H1 (cell line): ENCODE measurements around the gene KCNIP3. TPM values are rescaled to one million over a fixed set of nuclear protein-coding genes. Genes with fewer than 3 reads are reported as not detected.

Experiments
- CTCF ChIA-PET: fragments of 300-600 bp; sonication (Branson Sonifier 250); formaldehyde crosslinking; loops from one replicate; lab custom pipeline; 2021; ENCODE audit not compliant: partially characterized antibody; lab: Charles Lee
- POLR2A ChIA-PET: fragments of 300-600 bp; sonication (Branson Sonifier 250); formaldehyde crosslinking; loops from one replicate; lab custom pipeline; 2021; ENCODE audit warnings: inconsistent platforms; ENCODE audit not compliant: partially characterized antibody; lab: Charles Lee
- DNase-seq, 2 experiments: peaks; one replicate each; pipeline versions ENCODE4 v3.0.0 to v3.0.0-alpha.2; 2010 to 2022; ENCODE audit warnings: low spot score in 2 of 2, low read depth in 1 of 2, mixed read lengths in 1 of 2
- FAIRE-seq: peaks from 2 replicates; lab custom pipeline; 2011; peaks lifted over from hg19 to GRCh38; lab: Jason Lieb, UNC
- H2AFZ ChIP-seq: 2 replicates; pipeline ENCODE4 v1.8.1; 2012; ENCODE audit warnings: low read length, inconsistent platforms
- H2AK5ac ChIP-seq: 2 replicates; pipeline ENCODE4 v1.6.1; 2013; ENCODE audit warnings: low read depth, low read length
- H2BK120ac ChIP-seq: replicated peaks from 2 replicates; pipeline ENCODE3; 2013; ENCODE audit warnings: low read depth, low read length, inconsistent platforms
- H2BK12ac ChIP-seq: 2 replicates; pipeline ENCODE4 v1.6.1; 2013; ENCODE audit warnings: low read depth, low read length
- H2BK15ac ChIP-seq: 2 replicates; pipeline ENCODE4 v1.6.1; 2013; ENCODE audit warnings: low read length
- H2BK20ac ChIP-seq: 2 replicates; pipeline ENCODE4 v1.6.1; 2013; ENCODE audit warnings: low read length
- H2BK5ac ChIP-seq: 2 replicates; pipeline ENCODE4 v1.6.1; 2013; ENCODE audit warnings: low read depth, low read length
- H3K14ac ChIP-seq: 2 replicates; pipeline ENCODE4 v1.6.1; 2013; ENCODE audit warnings: inconsistent platforms; ENCODE audit not compliant: insufficient read length
- H3K18ac ChIP-seq: 2 replicates; pipeline ENCODE4 v1.6.1; 2013; ENCODE audit warnings: low read length; ENCODE audit errors: extremely low read depth
- H3K23ac ChIP-seq: 2 replicates; pipeline ENCODE4 v1.6.1; 2013; ENCODE audit warnings: inconsistent platforms; ENCODE audit not compliant: insufficient read length
- H3K23me2 ChIP-seq: 2 replicates; pipeline ENCODE4 v1.6.1; 2013; ENCODE audit warnings: low read depth, low read length
- H3K27ac ChIP-seq: 2 replicates; pipeline ENCODE4 v1.6.1; 2011; ENCODE audit warnings: low read depth, low read length, inconsistent platforms
- H3K27me3 ChIP-seq, 4 experiments: replicated peaks in 1 of 4; 1 replicate in 1 of 4; 2 replicates in 3 of 4; pipeline versions ENCODE4 v1.6.1 to v1.8.1; 2011 to 2013; ENCODE audit warnings: low read length in 3 of 4, mild to moderate bottlenecking in 3 of 4, inconsistent platforms in 2 of 4, mixed read lengths in 2 of 4, moderate library complexity in 1 of 4; ENCODE audit not compliant: control insufficient read depth in 3 of 4, insufficient read depth in 3 of 4; ENCODE audit errors: extremely low read depth in 1 of 4
- H3K36me3 ChIP-seq, 4 experiments: 2 replicates each; pipeline versions ENCODE4 v1.6.1 to v1.8.1; 2011 to 2013; ENCODE audit warnings: mild to moderate bottlenecking in 4 of 4, low read length in 3 of 4, moderate library complexity in 2 of 4, control low read depth in 1 of 4, inconsistent platforms in 1 of 4; ENCODE audit not compliant: insufficient read depth in 4 of 4, control insufficient read depth in 2 of 4
- H3K4ac ChIP-seq: replicated peaks from 2 replicates; pipeline ENCODE3; 2013; ENCODE audit warnings: low read length, low read depth, mixed read lengths, inconsistent platforms; ENCODE audit not compliant: insufficient read length
- H3K4me1 ChIP-seq, 4 experiments: replicated peaks in 1 of 4; 1 replicate in 1 of 4; 2 replicates in 3 of 4; pipeline versions ENCODE4 v1.6.1 to v1.8.1; 2011 to 2013; ENCODE audit warnings: low read length in 3 of 4, inconsistent platforms in 2 of 4, mixed read lengths in 1 of 4; ENCODE audit not compliant: insufficient read depth in 4 of 4, control insufficient read depth in 3 of 4
- H3K4me2 ChIP-seq, 2 experiments: 2 replicates each; pipeline versions ENCODE4 v1.6.1 to v1.8.1; 2011 to 2013; ENCODE audit warnings: low read depth in 2 of 2, low read length in 2 of 2, control low read depth in 1 of 2, inconsistent platforms in 1 of 2, mild to moderate bottlenecking in 1 of 2; ENCODE audit not compliant: insufficient read depth in 1 of 2
- H3K4me3 ChIP-seq, 4 experiments: fragments of 200-600, 300-600 bp in 1 of 4; sonication (generic), shearing (Covaris generic), sonication (Bioruptor Twin) in 1 of 4; 2 replicates each; pipeline versions ENCODE4 v1.5.1 to v1.8.1; 2011 to 2016; ENCODE audit warnings: low read length in 4 of 4, low read depth in 3 of 4, control low read depth in 2 of 4, inconsistent platforms in 2 of 4, mild to moderate bottlenecking in 2 of 4, mixed read lengths in 1 of 4, moderate library complexity in 1 of 4; ENCODE audit not compliant: insufficient read depth in 2 of 4; ENCODE audit errors: extremely low read depth in 1 of 4
- H3K56ac ChIP-seq: replicated peaks from 2 replicates; pipeline ENCODE3; 2013; ENCODE audit warnings: low read depth, mild to moderate bottlenecking, mixed read lengths, low read length, inconsistent platforms; ENCODE audit not compliant: insufficient read length
- H3K79me1 ChIP-seq: 2 replicates; pipeline ENCODE4 v1.6.1; 2013; ENCODE audit warnings: low read depth, low read length, control low read depth
- H3K79me2 ChIP-seq, 2 experiments: 2 replicates each; pipeline versions ENCODE4 v1.6.1 to v1.8.1; 2012 to 2013; ENCODE audit warnings: low read length in 2 of 2, mild to moderate bottlenecking in 2 of 2, inconsistent platforms in 1 of 2; ENCODE audit not compliant: insufficient read depth in 2 of 2, control insufficient read depth in 1 of 2
- H3K9ac ChIP-seq, 4 experiments: replicated peaks in 1 of 4; 1 replicate in 1 of 4; 2 replicates in 3 of 4; pipeline versions ENCODE4 v1.6.1 to v1.8.1; 2011 to 2013; ENCODE audit warnings: low read depth in 3 of 4, low read length in 3 of 4, control low read depth in 2 of 4, mild to moderate bottlenecking in 2 of 4, moderate library complexity in 2 of 4, inconsistent platforms in 1 of 4; ENCODE audit errors: extremely low read depth in 1 of 4
- H3K9me3 ChIP-seq, 2 experiments: 2 replicates each; pipeline versions ENCODE4 v1.6.1 to v1.8.1; 2012 to 2013; ENCODE audit warnings: mild to moderate bottlenecking in 2 of 2, moderate library complexity in 2 of 2, control low read depth in 1 of 2, inconsistent platforms in 1 of 2, low read depth in 1 of 2, low read length in 1 of 2, mixed read lengths in 1 of 2; ENCODE audit not compliant: insufficient read depth in 2 of 2
- H4K20me1 ChIP-seq, 2 experiments: replicated peaks in 1 of 2; 2 replicates each; pipeline versions ENCODE3 to v1.8.1; 2011 to 2013; ENCODE audit warnings: inconsistent platforms in 2 of 2, low read length in 2 of 2, mild to moderate bottlenecking in 1 of 2; ENCODE audit not compliant: insufficient read depth in 2 of 2, control insufficient read depth in 1 of 2
- H4K5ac ChIP-seq: 2 replicates; pipeline ENCODE4 v1.6.1; 2013; ENCODE audit warnings: low read length, low read depth, mixed read lengths, inconsistent platforms; ENCODE audit not compliant: insufficient read length
- H4K8ac ChIP-seq: 2 replicates; pipeline ENCODE4 v1.8.0; 2013; ENCODE audit warnings: mild to moderate bottlenecking, moderate library complexity, low read length, inconsistent platforms; ENCODE audit not compliant: insufficient read depth; ENCODE audit errors: extremely low read depth
- H4K91ac ChIP-seq: replicated peaks from 2 replicates; pipeline ENCODE3; 2013; ENCODE audit warnings: low read length, mixed read lengths, inconsistent platforms; ENCODE audit not compliant: insufficient read length
- WGBS, 2 experiments: shearing (Covaris generic) in 1 of 2; methylation state at CpG; one replicate each; pipeline versions ENCODE4 v1.1.6 to v1.1.7; 2013 to 2015; ENCODE audit warnings: low lambda C conversion rate in 2 of 2, mixed read lengths in 2 of 2, inconsistent platforms in 1 of 2, low coverage in 1 of 2, missing lambda C conversion rate in 1 of 2; ENCODE audit not compliant: insufficient replicate concordance in 2 of 2, insufficient coverage in 1 of 2, insufficient read length in 1 of 2; ENCODE audit errors: extremely low coverage in 1 of 2, missing lambda C conversion rate in 1 of 2; 5-methylcytosine and 5-hydroxymethylcytosine counted together
- polyA plus RNA-seq, 7 experiments: library from polyadenylated mRNA; depleted of rRNA in 3 of 7; stranded (reverse) in 5 of 7; unstranded in 2 of 7; fragments of >200 nt in 5 of 7; fragments of 200-250 nt in 2 of 7; gene quantifications; 1 replicate in 5 of 7; 2 replicates in 1 of 7; 4 replicates in 1 of 7; pipeline versions ENCODE4 v1.2.1 to v1.2.3, GENCODE V29; 2011 to 2013; ENCODE audit warnings: missing spikeins in 2 of 7, mixed read lengths in 2 of 7
- total RNA-seq: library from RNA; stranded (reverse); fragmentation: NEBNext Ultra II Directional; extraction: Animal tissue kit (Norgen Biotek cat#: 25700); gene quantifications from 2 replicates; pipeline ENCODE4 v1.2.1, GENCODE V29; 2021

The KCNIP3 gene
- total and polyA plus RNA-seq, 2 of the 8 experiments (the other 6 are each of a cell fraction or from before 2014, with no cell fraction given), result 0.33 to 1.9 TPM

GRCh38 chr2:95326433-95327140 lies 29.4 kb downstream of the KCNIP3 start:
- H3K9ac ChIP-seq, result no peak overlapping the region
- 86% methylated on average over 30 of the region's 30 CpGs; no CpG with 5 or more reads in 1 of the 2 experiments for WGBS, 2 experiments
- no peak overlapping the region for H3K14ac ChIP-seq
- peaks cover 72 to 97% of the 10 kb centered on the region in 2 experiments for H3K9me3 ChIP-seq
- no peak overlapping the region for H3K23ac ChIP-seq
- H2BK12ac ChIP-seq, result no peak overlapping the region
- no peak overlapping the region for H2AK5ac ChIP-seq
- no peak overlapping the region for H2BK20ac ChIP-seq
- H2AFZ ChIP-seq, result no peak overlapping the region
- FAIRE-seq (no peak), DNase-seq (no peak)
- no peak overlapping the region for H2BK120ac ChIP-seq
- H3K4me2 ChIP-seq, result no peak overlapping the region
- peaks cover 0 to 6% of the 10 kb centered on the region in 2 experiments for H4K20me1 ChIP-seq
- H3K27ac ChIP-seq, result no peak overlapping the region
- H3K79me2 ChIP-seq, result no peaks in the 10 kb centered on the region
- H3K4ac ChIP-seq, result no peak overlapping the region
- no peak overlapping the region for H4K91ac ChIP-seq
- no peak overlapping the region for H4K5ac ChIP-seq
- peaks cover 11% of the 10 kb centered on the region; the same call in 1 of the 2 replicates for H3K23me2 ChIP-seq
- CTCF ChIA-PET, result no interaction called here
- H3K56ac ChIP-seq, result no peak overlapping the region
- H3K79me1 ChIP-seq, result no peaks in the 10 kb centered on the region; the same call in 1 of the 2 replicates
- no peak overlapping the region for H2BK15ac ChIP-seq
- POLR2A ChIA-PET, result no interaction called here
- no peak overlapping the region for H4K8ac ChIP-seq
- no peak overlapping the region for H2BK5ac ChIP-seq
- peaks cover 0 to 3% (median 0%) of the 10 kb centered on the region in 4 experiments; a peak in 1 of 7 replicates for H3K4me1 ChIP-seq
- H3K36me3 ChIP-seq, result no peaks in the 10 kb centered on the region; a peak in 1 of 8 replicates
- no peak overlapping the region for H3K4me3 ChIP-seq
- no peak overlapping the region for H3K18ac ChIP-seq
- no peaks in the 10 kb centered on the region for H3K27me3 ChIP-seq
